Measurements from ENCODE around the gene COMMD10.
"Not testable (repeated sequence)": the region's sequence is repeated elsewhere in the genome, so short reads cannot be mapped to it uniquely, and the experiment has no call there.

COMMD10 gene

GRCh38 chr5:116098998-116099397, 14.2 kb downstream of the COMMD10 start:
- no peak overlapping the region for H3K27ac ChIP-seq (ENCODE audit: low read depth, low read length)

GRCh38 chr5:116104941-116105340, 20.1 kb downstream of the COMMD10 start:
- H3K4me3 ChIP-seq (ENCODE audit: low read depth in 1 of 2, low read length in 2 of 2); H3K9me3 ChIP-seq (ENCODE audit: low read length); H3K9ac ChIP-seq (ENCODE audit: low read length); H3K4me1 ChIP-seq (ENCODE audit: insufficient read depth, low read length); H3K27me3 ChIP-seq (ENCODE audit: control insufficient read depth in 1 of 2, insufficient read depth in 2 of 2, low read length in 2 of 2); H3K27ac ChIP-seq (ENCODE audit: low read depth, low read length); H3K36me3 ChIP-seq (ENCODE audit: insufficient read depth, low read length): not testable (repeated sequence)

More at GRCh38 chr5:116098998-116099397, 14.2 kb downstream of the COMMD10 start:
- Histone ChIP-seq H3K4me3 (ENCODE audit: low read depth in 1 of 2, low read length in 2 of 2) (no peak overlapping the region), H3K36me3 (ENCODE audit: insufficient read depth, low read length) (peaks cover 10% of the 10 kb centered on the region), H3K9me3 (ENCODE audit: low read length) (no peaks in the 10 kb centered on the region), H3K4me1 (ENCODE audit: insufficient read depth, low read length) (no peaks in the 10 kb centered on the region), H3K9ac (ENCODE audit: low read length) (no peak overlapping the region), H3K27me3 (ENCODE audit: control insufficient read depth in 1 of 2, insufficient read depth in 2 of 2, low read length in 2 of 2) (no peaks in the 10 kb centered on the region)

GRCh38 chr5:116115163-116115562, 30.3 kb downstream of the COMMD10 start:
- Histone ChIP-seq H3K27me3 (ENCODE audit: control insufficient read depth in 1 of 2, insufficient read depth in 2 of 2, low read length in 2 of 2) (no peaks in the 10 kb centered on the region), H3K4me1 (ENCODE audit: insufficient read depth, low read length) (no peaks in the 10 kb centered on the region), H3K4me3 (ENCODE audit: low read depth in 1 of 2, low read length in 2 of 2) (no peak overlapping the region), H3K9me3 (ENCODE audit: low read length) (peaks cover 16% of the 10 kb centered on the region), H3K9ac (ENCODE audit: low read length) (no peak overlapping the region), H3K36me3 (ENCODE audit: insufficient read depth, low read length) (no peaks in the 10 kb centered on the region), H3K27ac (ENCODE audit: low read depth, low read length) (no peak overlapping the region)

GRCh38 chr5:116130471-116130870, 45.6 kb downstream of the COMMD10 start:
- H3K36me3 ChIP-seq (ENCODE audit: insufficient read depth, low read length): no peaks in the 10 kb centered on the region
- H3K9me3 ChIP-seq (ENCODE audit: low read length): no peaks in the 10 kb centered on the region
- H3K27ac ChIP-seq (ENCODE audit: low read depth, low read length): no peak overlapping the region
- no peak overlapping the region for H3K4me3 ChIP-seq (ENCODE audit: low read depth in 1 of 2, low read length in 2 of 2)
- H3K4me1 ChIP-seq (ENCODE audit: insufficient read depth, low read length): no peaks in the 10 kb centered on the region
- H3K9ac ChIP-seq (ENCODE audit: low read length): no peak overlapping the region
- H3K27me3 ChIP-seq (ENCODE audit: control insufficient read depth in 1 of 2, insufficient read depth in 2 of 2, low read length in 2 of 2): no peaks in the 10 kb centered on the region

GRCh38 chr5:116130976-116131375, 46.2 kb downstream of the COMMD10 start:
- no peak overlapping the region for H3K9ac ChIP-seq (ENCODE audit: low read length)
- H3K9me3 ChIP-seq (ENCODE audit: low read length): no peaks in the 10 kb centered on the region
- no peaks in the 10 kb centered on the region for H3K36me3 ChIP-seq (ENCODE audit: insufficient read depth, low read length)
- H3K4me1 ChIP-seq (ENCODE audit: insufficient read depth, low read length): no peaks in the 10 kb centered on the region
- no peak overlapping the region for H3K27ac ChIP-seq (ENCODE audit: low read depth, low read length)
- no peaks in the 10 kb centered on the region for H3K27me3 ChIP-seq (ENCODE audit: control insufficient read depth in 1 of 2, insufficient read depth in 2 of 2, low read length in 2 of 2)
- no peak overlapping the region for H3K4me3 ChIP-seq (ENCODE audit: low read depth in 1 of 2, low read length in 2 of 2)

- Histone ChIP-seq H3K9me3 (ENCODE audit: low read length) (no peaks in the 10 kb centered on the region), H3K27me3 (ENCODE audit: control insufficient read depth in 1 of 2, insufficient read depth in 2 of 2, low read length in 2 of 2) (no peaks in the 10 kb centered on the region), H3K9ac (ENCODE audit: low read length) (no peak overlapping the region), H3K27ac (ENCODE audit: low read depth, low read length) (no peak overlapping the region), H3K4me3 (ENCODE audit: low read depth in 1 of 2, low read length in 2 of 2) (no peak overlapping the region), H3K36me3 (ENCODE audit: insufficient read depth, low read length) (no peaks in the 10 kb centered on the region), H3K4me1 (ENCODE audit: insufficient read depth, low read length) (no peaks in the 10 kb centered on the region)
Measured at GRCh38 chr5:116133281-116133680, 48.5 kb downstream of the COMMD10 start.

- Histone ChIP-seq H3K4me3 (ENCODE audit: low read depth in 1 of 2, low read length in 2 of 2) (no peak overlapping the region), H3K27me3 (ENCODE audit: control insufficient read depth in 1 of 2, insufficient read depth in 2 of 2, low read length in 2 of 2) (no peaks in the 10 kb centered on the region), H3K36me3 (ENCODE audit: insufficient read depth, low read length) (no peaks in the 10 kb centered on the region), H3K9me3 (ENCODE audit: low read length) (no peaks in the 10 kb centered on the region), H3K4me1 (ENCODE audit: insufficient read depth, low read length) (no peaks in the 10 kb centered on the region), H3K9ac (ENCODE audit: low read length) (no peak overlapping the region), H3K27ac (ENCODE audit: low read depth, low read length) (no peak overlapping the region)
Measured at GRCh38 chr5:116135344-116135743, 50.5 kb downstream of the COMMD10 start.

- Histone ChIP-seq H3K27ac (ENCODE audit: low read depth, low read length) (no peak overlapping the region), H3K4me3 (ENCODE audit: low read depth in 1 of 2, low read length in 2 of 2) (no peak overlapping the region), H3K36me3 (ENCODE audit: insufficient read depth, low read length) (no peaks in the 10 kb centered on the region), H3K9me3 (ENCODE audit: low read length) (no peaks in the 10 kb centered on the region), H3K9ac (ENCODE audit: low read length) (no peak overlapping the region), H3K4me1 (ENCODE audit: insufficient read depth, low read length) (no peaks in the 10 kb centered on the region), H3K27me3 (ENCODE audit: control insufficient read depth in 1 of 2, insufficient read depth in 2 of 2, low read length in 2 of 2) (no peaks in the 10 kb centered on the region)
Measured at GRCh38 chr5:116137544-116138378, 52.9 kb downstream of the COMMD10 start.

- no peaks in the 10 kb centered on the region for H3K4me1 ChIP-seq (ENCODE audit: insufficient read depth, low read length)
- no peak overlapping the region for H3K9ac ChIP-seq (ENCODE audit: low read length)
- H3K9me3 ChIP-seq (ENCODE audit: low read length): no peaks in the 10 kb centered on the region
- no peaks in the 10 kb centered on the region for H3K27me3 ChIP-seq (ENCODE audit: control insufficient read depth in 1 of 2, insufficient read depth in 2 of 2, low read length in 2 of 2)
- no peak overlapping the region for H3K4me3 ChIP-seq (ENCODE audit: low read depth in 1 of 2, low read length in 2 of 2)
- no peaks in the 10 kb centered on the region for H3K36me3 ChIP-seq (ENCODE audit: insufficient read depth, low read length)
- H3K27ac ChIP-seq (ENCODE audit: low read depth, low read length): no peak overlapping the region
Measured at GRCh38 chr5:116142495-116142894, 57.7 kb downstream of the COMMD10 start.

- H3K4me1 ChIP-seq (ENCODE audit: insufficient read depth, low read length): no peaks in the 10 kb centered on the region
- no peaks in the 10 kb centered on the region for H3K9me3 ChIP-seq (ENCODE audit: low read length)
- H3K27me3 ChIP-seq (ENCODE audit: control insufficient read depth in 1 of 2, insufficient read depth in 2 of 2, low read length in 2 of 2): no peaks in the 10 kb centered on the region
- H3K4me3 ChIP-seq (ENCODE audit: low read depth in 1 of 2, low read length in 2 of 2): no peak overlapping the region
- no peaks in the 10 kb centered on the region for H3K36me3 ChIP-seq (ENCODE audit: insufficient read depth, low read length)
- H3K27ac ChIP-seq (ENCODE audit: low read depth, low read length): no peak overlapping the region
- H3K9ac ChIP-seq (ENCODE audit: low read length): no peak overlapping the region
Measured at GRCh38 chr5:116144103-116144502, 59.3 kb downstream of the COMMD10 start.

- Histone ChIP-seq H3K27me3 (ENCODE audit: control insufficient read depth in 1 of 2, insufficient read depth in 2 of 2, low read length in 2 of 2) (no peaks in the 10 kb centered on the region), H3K9me3 (ENCODE audit: low read length) (no peaks in the 10 kb centered on the region), H3K4me1 (ENCODE audit: insufficient read depth, low read length) (no peaks in the 10 kb centered on the region), H3K27ac (ENCODE audit: low read depth, low read length) (no peak overlapping the region), H3K9ac (ENCODE audit: low read length) (no peak overlapping the region), H3K36me3 (ENCODE audit: insufficient read depth, low read length) (no peaks in the 10 kb centered on the region), H3K4me3 (ENCODE audit: low read depth in 1 of 2, low read length in 2 of 2) (no peak overlapping the region)
Measured at GRCh38 chr5:116144991-116145390, 60.2 kb downstream of the COMMD10 start.

GRCh38 chr5:116145416-116145815, 60.6 kb downstream of the COMMD10 start:
- Histone ChIP-seq H3K9me3 (ENCODE audit: low read length) (no peaks in the 10 kb centered on the region), H3K9ac (ENCODE audit: low read length) (no peak overlapping the region), H3K27me3 (ENCODE audit: control insufficient read depth in 1 of 2, insufficient read depth in 2 of 2, low read length in 2 of 2) (no peaks in the 10 kb centered on the region), H3K36me3 (ENCODE audit: insufficient read depth, low read length) (no peaks in the 10 kb centered on the region), H3K4me3 (ENCODE audit: low read depth in 1 of 2, low read length in 2 of 2) (no peak overlapping the region), H3K27ac (ENCODE audit: low read depth, low read length) (no peak overlapping the region), H3K4me1 (ENCODE audit: insufficient read depth, low read length) (no peaks in the 10 kb centered on the region)
